DOHH2 (cell line): ENCODE measurements around the gene TSPAN10.

ENCODE experiments used
- H3F3A ChIP-seq: fragments of 200-600 bp; sonication (generic), shearing (Covaris generic); 2 replicates; pipeline ENCODE4 v1.6.0; 2016; ENCODE audit warnings: antibody characterized with exemption, mild to moderate bottlenecking; ENCODE audit not compliant: control insufficient read depth, insufficient read depth
- H3K27ac ChIP-seq: fragments of 200-600 bp; sonication (generic); 2 replicates; pipeline ENCODE4 v1.5.1; 2014; ENCODE audit warnings: low read depth, mild to moderate bottlenecking, low read length, moderate library complexity
- H3K27me3 ChIP-seq: fragments of 200-600 bp; sonication (generic); 2 replicates; pipeline ENCODE4 v1.6.1; 2014; ENCODE audit warnings: mild to moderate bottlenecking, low read length, mixed read lengths; ENCODE audit not compliant: control insufficient read depth
- H3K36me3 ChIP-seq: fragments of 200-600 bp; sonication (generic); 2 replicates; pipeline ENCODE4 v1.6.1; 2014; ENCODE audit warnings: mild to moderate bottlenecking, low read length, moderate library complexity, mixed read lengths; ENCODE audit not compliant: control insufficient read depth
- H3K4me1 ChIP-seq: fragments of 200-600 bp; sonication (generic); 2 replicates; pipeline ENCODE4 v1.6.1; 2014; ENCODE audit warnings: mild to moderate bottlenecking, low read length, mixed read lengths; ENCODE audit not compliant: control insufficient read depth
- H3K4me2 ChIP-seq: fragments of 200-600 bp; sonication (generic); 2 replicates; pipeline ENCODE4 v1.6.0; 2014; ENCODE audit warnings: mild to moderate bottlenecking, low read length, moderate library complexity
- H3K4me3 ChIP-seq: fragments of 200-600 bp; sonication (generic); 2 replicates; pipeline ENCODE4 v1.5.1; 2014; ENCODE audit warnings: mild to moderate bottlenecking, low read length, mixed read lengths
- H3K79me2 ChIP-seq: fragments of 200-600 bp; sonication (generic); 2 replicates; pipeline ENCODE4 v1.6.1; 2014; ENCODE audit warnings: mild to moderate bottlenecking, low read length, mixed read lengths; ENCODE audit not compliant: control insufficient read depth
- H3K9me2 ChIP-seq: fragments of 200-600 bp; sonication (generic); replicated peaks from 2 replicates; pipeline ENCODE4 v1.6.1; 2014; ENCODE audit warnings: mild to moderate bottlenecking, low read length, mixed read lengths; ENCODE audit not compliant: control insufficient read depth
- H3K9me3 ChIP-seq: fragments of 200-600 bp; sonication (generic); 2 replicates; pipeline ENCODE4 v1.6.1; 2014; ENCODE audit warnings: antibody characterized with exemption, low read length, mixed read lengths; ENCODE audit not compliant: control insufficient read depth, insufficient read depth
- H4K20me1 ChIP-seq: fragments of 200-600 bp; sonication (generic); 2 replicates; pipeline ENCODE4 v1.6.0; 2014; ENCODE audit warnings: low read depth, mild to moderate bottlenecking, antibody characterized with exemption, low read length, moderate library complexity; ENCODE audit not compliant: control insufficient read depth, insufficient read depth
- EZH2phosphoT487 ChIP-seq: fragments of 200-600 bp; sonication (generic); IDR thresholded peaks from 2 replicates; pipeline ENCODE4 v1.6.1; 2017; ENCODE audit warnings: borderline replicate concordance, mild to moderate bottlenecking, antibody characterized with exemption, low read length, moderate library complexity, mixed read lengths
- TF ChIP-seq, protein P1 (sequence below): fragments of 200-600 bp; sonication (generic); IDR thresholded peaks from one replicate; pipeline ENCODE4 v1.5.1; 2014; ENCODE audit warnings: antibody characterized with exemption, mild to moderate bottlenecking, low read depth, low read length; ENCODE audit not compliant: poor library complexity, severe bottlenecking

Gene TSPAN10

DNA sequence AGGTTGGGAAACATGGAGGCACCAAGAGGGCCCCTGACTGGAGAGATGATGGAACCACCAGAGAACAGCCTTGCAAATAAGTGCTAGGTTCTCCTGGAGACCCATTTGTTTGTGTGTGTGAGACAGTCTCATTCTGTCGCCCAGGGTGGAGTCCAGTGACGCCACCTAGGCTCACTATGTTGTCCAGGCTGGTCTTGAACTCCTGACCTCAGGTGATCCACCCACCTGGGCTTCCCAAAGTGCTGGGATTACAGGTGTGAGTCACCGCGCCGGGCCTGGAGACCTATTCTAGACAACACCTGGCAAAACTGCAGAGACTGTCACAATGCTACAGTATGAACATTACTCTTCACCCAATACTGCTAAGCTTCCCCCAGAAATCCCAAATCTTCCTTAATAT lies 1.6 kb upstream of the TSPAN10 start:
- TF ChIP-seq, protein P1, sequence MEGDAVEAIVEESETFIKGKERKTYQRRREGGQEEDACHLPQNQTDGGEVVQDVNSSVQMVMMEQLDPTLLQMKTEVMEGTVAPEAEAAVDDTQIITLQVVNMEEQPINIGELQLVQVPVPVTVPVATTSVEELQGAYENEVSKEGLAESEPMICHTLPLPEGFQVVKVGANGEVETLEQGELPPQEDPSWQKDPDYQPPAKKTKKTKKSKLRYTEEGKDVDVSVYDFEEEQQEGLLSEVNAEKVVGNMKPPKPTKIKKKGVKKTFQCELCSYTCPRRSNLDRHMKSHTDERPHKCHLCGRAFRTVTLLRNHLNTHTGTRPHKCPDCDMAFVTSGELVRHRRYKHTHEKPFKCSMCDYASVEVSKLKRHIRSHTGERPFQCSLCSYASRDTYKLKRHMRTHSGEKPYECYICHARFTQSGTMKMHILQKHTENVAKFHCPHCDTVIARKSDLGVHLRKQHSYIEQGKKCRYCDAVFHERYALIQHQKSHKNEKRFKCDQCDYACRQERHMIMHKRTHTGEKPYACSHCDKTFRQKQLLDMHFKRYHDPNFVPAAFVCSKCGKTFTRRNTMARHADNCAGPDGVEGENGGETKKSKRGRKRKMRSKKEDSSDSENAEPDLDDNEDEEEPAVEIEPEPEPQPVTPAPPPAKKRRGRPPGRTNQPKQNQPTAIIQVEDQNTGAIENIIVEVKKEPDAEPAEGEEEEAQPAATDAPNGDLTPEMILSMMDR = no peak
- no peak for TF ChIP-seq EZH2phosphoT487
- H3K9me3 ChIP-seq = no peaks in the 10 kb centered on the region
- H3K27ac ChIP-seq = peak overlapping the region; percentile 73
- no peaks in the 10 kb centered on the region; the same call in 1 of the 2 replicates for H4K20me1 ChIP-seq
- H3K36me3 ChIP-seq = peaks cover 28% of the 10 kb centered on the region
- H3K9me2 ChIP-seq = no peaks in the 10 kb centered on the region
- peaks cover 14% of the 10 kb centered on the region for H3F3A ChIP-seq
- H3K4me1 ChIP-seq = peaks cover 39% of the 10 kb centered on the region
- peak overlapping the region; percentile 89 for H3K4me2 ChIP-seq
- peaks cover 59% of the 10 kb centered on the region for H3K79me2 ChIP-seq
- peak overlapping the region; percentile 91 for H3K4me3 ChIP-seq
- no peaks in the 10 kb centered on the region for H3K27me3 ChIP-seq

DNA sequence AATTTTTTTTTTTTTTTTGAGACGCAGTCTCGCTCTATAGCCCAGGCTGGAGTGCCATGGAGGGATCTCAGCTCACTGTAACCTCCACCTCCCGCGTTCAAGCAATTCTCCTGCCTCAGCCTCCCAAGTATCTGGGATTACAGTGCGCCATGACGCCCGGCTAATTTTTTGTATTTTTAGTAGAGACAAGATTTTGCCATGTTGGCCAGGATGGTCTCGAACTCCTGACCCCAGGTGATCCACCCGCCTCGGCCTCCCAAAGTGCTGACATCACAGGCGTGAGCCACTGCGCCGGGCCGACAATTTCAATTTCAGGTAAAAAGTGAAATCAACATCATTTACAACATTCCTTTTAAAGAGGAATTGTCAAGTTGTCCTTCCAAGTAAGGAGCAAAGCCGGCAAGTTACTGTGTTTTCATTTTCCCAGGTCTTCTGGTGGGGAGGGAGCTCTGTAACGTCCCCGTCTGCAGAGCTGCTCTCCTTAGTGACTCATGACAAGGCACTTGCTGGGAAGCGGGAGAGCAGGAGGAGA lies 957 bp upstream of the TSPAN10 start:
- Histone ChIP-seq H3K9me2 (no peaks in the 10 kb centered on the region), H3K9me3 (no peaks in the 10 kb centered on the region), H3K27me3 (no peaks in the 10 kb centered on the region), H3K4me3 (peak overlapping the region; percentile 91), H3K36me3 (peaks cover 26% of the 10 kb centered on the region), H3F3A (peaks cover 14% of the 10 kb centered on the region), H3K4me1 (peaks cover 36% of the 10 kb centered on the region), H4K20me1 (no peaks in the 10 kb centered on the region; the same call in 1 of the 2 replicates), H3K27ac (peak overlapping the region; percentile 73), H3K4me2 (peak overlapping the region; percentile 89), H3K79me2 (peaks cover 55% of the 10 kb centered on the region)
- TF ChIP-seq EZH2phosphoT487 = no peak
- TF ChIP-seq, protein P1 = no peak

DNA sequence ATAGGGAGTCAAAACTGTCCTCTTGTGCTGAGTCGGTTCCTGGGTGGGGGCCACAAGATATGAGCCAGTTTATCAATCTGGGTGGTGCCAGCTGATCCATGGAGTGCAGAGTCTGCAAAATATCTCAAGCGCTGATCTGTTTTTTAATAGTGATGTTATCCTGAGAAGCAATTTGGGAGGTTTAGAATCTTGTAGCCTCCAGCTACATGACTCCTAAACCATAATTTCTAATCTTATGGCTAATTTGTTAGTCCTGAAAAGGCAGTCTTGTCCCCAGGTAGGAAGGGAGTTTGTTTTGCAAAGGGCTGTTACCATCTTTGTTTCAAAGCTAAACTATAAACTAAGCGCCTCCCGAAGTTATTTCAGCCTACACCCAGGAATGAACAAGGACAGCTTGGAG lies 1.7 kb downstream of the TSPAN10 start:
- TF ChIP-seq, protein P1 = no peak
- TF ChIP-seq EZH2phosphoT487 = no peak
- no peaks in the 10 kb centered on the region for H3K9me3 ChIP-seq
- peaks cover 9% of the 10 kb centered on the region for H3F3A ChIP-seq
- peaks cover 25% of the 10 kb centered on the region for H3K4me1 ChIP-seq
- H3K4me3 ChIP-seq = no peak overlapping the region
- no peak overlapping the region for H3K27ac ChIP-seq
- H4K20me1 ChIP-seq = no peaks in the 10 kb centered on the region
- H3K27me3 ChIP-seq = no peaks in the 10 kb centered on the region
- H3K79me2 ChIP-seq = peaks cover 31% of the 10 kb centered on the region
- H3K9me2 ChIP-seq = no peaks in the 10 kb centered on the region
- H3K4me2 ChIP-seq = no peak overlapping the region
- peaks cover 13% of the 10 kb centered on the region for H3K36me3 ChIP-seq
